Thymus (tissue), 14 donors: ENCODE measurements around the gene BMP5. TPM values are rescaled to one million over a fixed set of nuclear protein-coding genes. Genes with fewer than 3 reads are reported as not detected.
"Not testable (repeated sequence)": the region's sequence is repeated elsewhere in the genome, so short reads cannot be mapped to it uniquely, and the experiment has no call there.

ENCODE experiments used
- DNase-seq, 9 donors: peaks; one replicate each; pipeline ENCODE4 v3.0.0-alpha.2; 2013; ENCODE audit warnings: low spot score in 9 of 9, low read depth in 6 of 9, missing footprints in 1 of 9
- H3K27ac ChIP-seq, 2 donors: one replicate each; pipeline ENCODE4 v1.5.1; 2013; ENCODE audit warnings: control low read depth in 1 of 2, low read depth in 1 of 2, low read length in 1 of 2, mild to moderate bottlenecking in 1 of 2, moderate library complexity in 1 of 2
- H3K27me3 ChIP-seq, 2 donors: one replicate each; pipeline ENCODE4 v1.5.1; 2013; ENCODE audit warnings: low read length in 1 of 2; ENCODE audit not compliant: control insufficient read depth in 2 of 2, insufficient read depth in 1 of 2
- H3K36me3 ChIP-seq, 2 donors: one replicate each; pipeline ENCODE4 v1.5.1; 2013; ENCODE audit warnings: low read length in 1 of 2, mild to moderate bottlenecking in 1 of 2, moderate library complexity in 1 of 2; ENCODE audit not compliant: control insufficient read depth in 2 of 2, insufficient read depth in 2 of 2
- H3K4me1 ChIP-seq, 2 donors: one replicate each; pipeline ENCODE4 v1.5.1; 2013; ENCODE audit warnings: low read length in 2 of 2; ENCODE audit not compliant: control insufficient read depth in 2 of 2, insufficient read depth in 2 of 2
- H3K4me3 ChIP-seq, 2 donors: one replicate each; pipeline ENCODE4 v1.5.1; 2013; ENCODE audit warnings: low read length in 2 of 2, control low read depth in 1 of 2, mild to moderate bottlenecking in 1 of 2
- H3K9me3 ChIP-seq, 2 donors: one replicate each; pipeline ENCODE4 v1.5.1; 2013; ENCODE audit warnings: low read length in 1 of 2, mild to moderate bottlenecking in 1 of 2; ENCODE audit not compliant: control insufficient read depth in 2 of 2, insufficient read depth in 1 of 2
- WGBS: extraction: QIAGEN DNeasy Blood & Tissue Kit; methylation state at CpG from one replicate; pipeline ENCODE4 v1.1.7; 2013; 5-methylcytosine and 5-hydroxymethylcytosine counted together
- long read RNA-seq, 10 donors: transcript quantifications; one replicate each; lab custom pipeline, GENCODE V29; 2026
- polyA plus RNA-seq: library from polyadenylated mRNA; stranded (reverse); fragments of 200-250 nt; gene quantifications from one replicate; pipeline ENCODE4 v1.2.3, GENCODE V29; 2013
- total RNA-seq: library from RNA; stranded (reverse); fragments of 120-200 nt; gene quantifications from one replicate; pipeline ENCODE4 v1.2.4, GENCODE V29; 2013
- donor health status: healthy.

BMP5 gene
- total RNA-seq (0.52 TPM), polyA plus RNA-seq (0.14 TPM)
- long read RNA-seq, donor 1, partial matches to known transcripts = 0 of 1 reads
- long read RNA-seq, donor 1, other reads (novel, unspliced or antisense) = 0 of 1 reads
- long read RNA-seq, donor 2 = 0 reads
- long read RNA-seq, donor 3, partial matches to known transcripts = 0 of 1 reads
- long read RNA-seq, donor 3, other reads (novel, unspliced or antisense) = 0 of 1 reads
- long read RNA-seq, donor 4, partial matches to known transcripts = 0 of 1 reads
- long read RNA-seq, donor 4, other reads (novel, unspliced or antisense) = 0 of 1 reads
- long read RNA-seq, donor 5, partial matches to known transcripts = 0 of 2 reads
- long read RNA-seq, donor 5, other reads (novel, unspliced or antisense) = 0 of 2 reads
- long read RNA-seq, donor 6, partial matches to known transcripts = 0 of 1 reads
- long read RNA-seq, donor 6, other reads (novel, unspliced or antisense) = 0 of 1 reads
- long read RNA-seq, donor 7, partial matches to known transcripts = 0 of 1 reads
- long read RNA-seq, donor 7, other reads (novel, unspliced or antisense) = 0 of 1 reads
- long read RNA-seq, donor 8 = 0 reads
- long read RNA-seq, donor 9 = 0 reads
- long read RNA-seq, donor 10 = 0 reads

- Histone ChIP-seq H3K9me3 (no peaks in the 10 kb centered on the region), H3K4me3 (no peak within 1 kb of the TSS), H3K27me3 (no peaks in the 10 kb centered on the region), H3K4me1 (no peaks in the 10 kb centered on the region), H3K27ac (no peak within 1 kb of the TSS), H3K36me3 (no peaks in the 10 kb centered on the region)
- WGBS = 56% methylated on average over 2 of the region's 2 CpGs
- no peak for DNase-seq
These were observed at the start of gene BMP5 for GRCh38 chr6:55875400-55875799. BMP5 (minus strand) TSS chr6:55875590; CDS start chr6:55874865, 725 bp downstream.

DNA sequence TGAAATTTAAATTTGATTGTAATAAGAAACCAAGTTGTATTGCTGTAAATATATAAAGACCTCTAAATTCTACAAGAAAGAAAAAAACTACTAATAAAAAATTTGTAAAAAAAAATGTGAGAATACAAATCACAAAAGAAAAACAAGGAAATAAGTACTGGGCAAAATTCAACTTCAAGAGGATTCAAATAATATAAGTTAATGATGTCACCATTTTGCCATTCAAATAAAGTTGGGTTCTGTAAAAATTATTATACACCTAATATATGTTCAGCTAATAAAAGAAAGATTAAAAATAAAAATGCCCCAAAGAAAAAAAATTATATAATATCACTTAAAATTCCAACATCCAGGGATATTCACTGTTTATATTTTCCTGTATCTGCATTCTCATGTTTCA lies 47.0 kb upstream of the BMP5 start:
- no peaks in the 10 kb centered on the region for H3K4me1 ChIP-seq
- DNase-seq = no peak
- no peak overlapping the region for H3K4me3 ChIP-seq
- H3K27me3 ChIP-seq = no peaks in the 10 kb centered on the region
- no peaks in the 10 kb centered on the region for H3K36me3 ChIP-seq
- H3K9me3 ChIP-seq = no peaks in the 10 kb centered on the region
- H3K27ac ChIP-seq = no peak overlapping the region

- Histone ChIP-seq H3K36me3 (no peaks in the 10 kb centered on the region), H3K27me3 (no peaks in the 10 kb centered on the region), H3K9me3 (no peaks in the 10 kb centered on the region), H3K4me3 (no peak overlapping the region), H3K4me1 (no peaks in the 10 kb centered on the region), H3K27ac (no peak overlapping the region)
- DNase-seq = no peak
- WGBS = 81% methylated on average over 5 of the region's 5 CpGs
These were observed 44.4 kb upstream of the BMP5 start for GRCh38 chr6:55919716-55920308.

DNA sequence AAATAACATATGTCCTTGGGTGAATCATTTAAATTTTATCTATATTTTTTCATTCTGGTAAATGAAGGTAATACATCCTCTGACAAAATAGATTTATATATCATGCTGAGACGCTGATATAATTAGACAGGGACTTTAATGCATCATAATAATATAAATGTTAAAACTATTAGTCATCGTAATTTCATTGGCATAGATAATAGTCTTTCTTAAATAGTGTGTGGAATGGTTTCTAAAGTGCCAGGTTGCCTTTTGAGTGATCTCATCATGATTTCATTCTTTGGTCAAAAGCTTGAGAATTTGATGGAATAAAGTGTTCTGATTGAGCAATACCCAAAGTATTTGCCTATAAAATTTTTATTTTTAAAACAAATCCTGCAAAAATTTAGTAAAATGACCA lies 43.2 kb upstream of the BMP5 start:
- no peaks in the 10 kb centered on the region for H3K9me3 ChIP-seq
- H3K36me3 ChIP-seq = no peaks in the 10 kb centered on the region
- no peak for DNase-seq
- H3K27ac ChIP-seq = no peak overlapping the region
- H3K4me1 ChIP-seq = no peaks in the 10 kb centered on the region
- no peak overlapping the region for H3K4me3 ChIP-seq
- WGBS = 66% methylated on average over 2 of the region's 2 CpGs
- no peaks in the 10 kb centered on the region for H3K27me3 ChIP-seq

GRCh38 chr6:55917751-55918415 lies 42.5 kb upstream of the BMP5 start:
- WGBS = 86% methylated on average over 3 of the region's 3 CpGs
- no peaks in the 10 kb centered on the region for H3K36me3 ChIP-seq
- H3K4me3 ChIP-seq = no peak overlapping the region
- no peaks in the 10 kb centered on the region for H3K27me3 ChIP-seq
- no peaks in the 10 kb centered on the region for H3K4me1 ChIP-seq
- H3K9me3 ChIP-seq = no peaks in the 10 kb centered on the region
- no peak overlapping the region for H3K27ac ChIP-seq
- DNase-seq = no peak

DNA sequence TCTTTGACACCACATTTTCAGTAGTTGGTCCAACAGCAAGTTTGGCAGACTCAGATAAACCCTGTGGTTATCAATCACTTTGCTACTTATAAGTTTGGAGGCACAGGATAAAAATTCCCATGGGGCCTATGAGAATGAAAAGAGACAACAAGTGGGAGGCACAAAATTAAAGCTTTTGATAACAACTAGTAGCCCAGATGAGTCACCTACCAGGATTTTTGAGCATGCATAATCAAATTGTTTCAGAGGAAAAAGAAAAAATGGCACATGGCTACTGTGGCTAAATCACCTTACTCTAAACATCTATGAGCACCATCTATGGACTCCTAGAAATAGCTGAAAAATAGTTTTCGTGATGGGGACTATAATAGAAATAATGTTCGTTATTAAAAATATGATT lies 40.8 kb upstream of the BMP5 start:
- Histone ChIP-seq H3K36me3 (no peaks in the 10 kb centered on the region), H3K27me3 (no peaks in the 10 kb centered on the region), H3K4me1 (no peaks in the 10 kb centered on the region), H3K27ac (no peak overlapping the region), H3K4me3 (no peak overlapping the region), H3K9me3 (no peaks in the 10 kb centered on the region)
- DNase-seq = no peak
- WGBS = 96% methylated on average over 2 of the region's 2 CpGs

- H3K4me1 ChIP-seq = no peaks in the 10 kb centered on the region
- H3K27me3 ChIP-seq = no peaks in the 10 kb centered on the region
- H3K9me3 ChIP-seq = no peaks in the 10 kb centered on the region
- no peak overlapping the region for H3K4me3 ChIP-seq
- no peaks in the 10 kb centered on the region for H3K36me3 ChIP-seq
- DNase-seq = no peak
- 76% methylated on average over 3 of the region's 3 CpGs for WGBS
- no peak overlapping the region for H3K27ac ChIP-seq
These were observed 38.1 kb upstream of the BMP5 start for GRCh38 chr6:55913228-55914195.

- H3K9me3 ChIP-seq, DNase-seq, H3K36me3 ChIP-seq, H3K4me1 ChIP-seq, H3K4me3 ChIP-seq, H3K27ac ChIP-seq, H3K27me3 ChIP-seq: not testable (repeated sequence)
- 97% methylated on average over 24 of the region's 28 CpGs for WGBS
These were observed 35.1 kb upstream of the BMP5 start for GRCh38 chr6:55910466-55910865.
